C4-2B (cell line): ENCODE results near the gene TGM4.

Source experiments
- ZFX ChIP-seq: fragments of 450-650 bp; IDR thresholded peaks from 2 replicates; pipeline ENCODE4 v1.6.1; 2017
- TF ChIP-seq, protein P1 (sequence below): fragments of 450-650 bp; conservative IDR thresholded peaks from 2 replicates; pipeline ENCODE4 v1.5.1; 2017; ENCODE audit warnings: mild to moderate bottlenecking

DNA sequence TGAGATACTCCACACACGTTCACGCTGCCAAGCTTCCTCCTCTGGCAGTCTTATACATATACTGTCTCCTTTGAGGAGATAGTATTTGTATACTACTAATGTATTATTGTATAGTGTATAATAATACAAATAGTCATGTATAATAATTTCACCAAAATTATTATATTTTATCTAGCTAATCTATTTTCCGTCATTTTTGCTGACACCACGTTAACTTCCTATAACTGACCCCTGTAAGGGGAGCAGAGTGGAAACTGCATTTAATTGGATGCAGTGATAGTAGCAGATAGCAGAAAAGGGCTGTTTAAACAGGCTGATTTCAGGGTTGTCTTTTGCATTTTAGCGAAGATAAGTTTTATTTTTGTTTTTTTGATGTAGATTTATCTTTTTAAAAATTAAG, 43.2 kb upstream of the TGM4 start:
- TF ChIP-seq, protein P1, sequence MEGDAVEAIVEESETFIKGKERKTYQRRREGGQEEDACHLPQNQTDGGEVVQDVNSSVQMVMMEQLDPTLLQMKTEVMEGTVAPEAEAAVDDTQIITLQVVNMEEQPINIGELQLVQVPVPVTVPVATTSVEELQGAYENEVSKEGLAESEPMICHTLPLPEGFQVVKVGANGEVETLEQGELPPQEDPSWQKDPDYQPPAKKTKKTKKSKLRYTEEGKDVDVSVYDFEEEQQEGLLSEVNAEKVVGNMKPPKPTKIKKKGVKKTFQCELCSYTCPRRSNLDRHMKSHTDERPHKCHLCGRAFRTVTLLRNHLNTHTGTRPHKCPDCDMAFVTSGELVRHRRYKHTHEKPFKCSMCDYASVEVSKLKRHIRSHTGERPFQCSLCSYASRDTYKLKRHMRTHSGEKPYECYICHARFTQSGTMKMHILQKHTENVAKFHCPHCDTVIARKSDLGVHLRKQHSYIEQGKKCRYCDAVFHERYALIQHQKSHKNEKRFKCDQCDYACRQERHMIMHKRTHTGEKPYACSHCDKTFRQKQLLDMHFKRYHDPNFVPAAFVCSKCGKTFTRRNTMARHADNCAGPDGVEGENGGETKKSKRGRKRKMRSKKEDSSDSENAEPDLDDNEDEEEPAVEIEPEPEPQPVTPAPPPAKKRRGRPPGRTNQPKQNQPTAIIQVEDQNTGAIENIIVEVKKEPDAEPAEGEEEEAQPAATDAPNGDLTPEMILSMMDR: no peak
- no peak for TF ChIP-seq ZFX
